HEK293T (cell line): ENCODE measurements around the gene APBA3.

Source experiments
- ARNT ChIP-seq: fragments of 450-650 bp; IDR thresholded peaks from 2 replicates; pipeline ENCODE4 v1.6.1; 2017; ENCODE audit warnings: mild to moderate bottlenecking
- BHLHE40 ChIP-seq: fragments of 450-650 bp; IDR thresholded peaks from 2 replicates; pipeline ENCODE4 v1.6.1; 2016; ENCODE audit warnings: mild to moderate bottlenecking, moderate library complexity, borderline replicate concordance
- CTBP1 ChIP-seq: fragments of 450-650 bp; IDR thresholded peaks from 2 replicates; pipeline ENCODE4 v1.6.1; 2016; ENCODE audit warnings: borderline replicate concordance
- FOXK2 ChIP-seq: fragments of 450-650 bp; IDR thresholded peaks from 2 replicates; pipeline ENCODE4 v1.6.1; 2016; ENCODE audit warnings: mild to moderate bottlenecking
- FOXM1 ChIP-seq: fragments of 450-650 bp; IDR thresholded peaks from 2 replicates; pipeline ENCODE4 v1.6.1; 2017; ENCODE audit warnings: mild to moderate bottlenecking, borderline replicate concordance
- HDGF ChIP-seq: fragments of 450-650 bp; IDR thresholded peaks from 2 replicates; pipeline ENCODE4 v1.6.1; 2017; ENCODE audit warnings: antibody characterized with exemption, borderline replicate concordance
- L3MBTL2 ChIP-seq: fragments of 450-650 bp; conservative IDR thresholded peaks from 2 replicates; pipeline ENCODE4 v1.6.1; 2016; ENCODE audit warnings: mild to moderate bottlenecking
- NFRKB ChIP-seq: fragments of 450-650 bp; IDR thresholded peaks from 2 replicates; pipeline ENCODE4 v1.6.1; 2016; ENCODE audit warnings: mild to moderate bottlenecking, moderate library complexity
- PKNOX1 ChIP-seq: fragments of 450-650 bp; IDR thresholded peaks from 2 replicates; pipeline ENCODE4 v1.6.1; 2016
- SP1 ChIP-seq: fragments of 450-650 bp; IDR thresholded peaks from 2 replicates; pipeline ENCODE4 v1.6.1; 2017
- SUZ12 ChIP-seq: fragments of 450-650 bp; IDR thresholded peaks from 2 replicates; pipeline ENCODE4 v1.6.1; 2016; ENCODE audit warnings: mild to moderate bottlenecking
- TARDBP ChIP-seq: fragments of 450-650 bp; IDR thresholded peaks from 2 replicates; pipeline ENCODE4 v1.6.1; 2016
- ZNF384 ChIP-seq: fragments of 450-650 bp; IDR thresholded peaks from 2 replicates; pipeline ENCODE4 v1.6.1; 2016

- no peak for TF ChIP-seq ARNT
- no peak for TF ChIP-seq SP1
- no peak for TF ChIP-seq L3MBTL2
- TF ChIP-seq ZNF384, result no peak
- no peak for TF ChIP-seq BHLHE40
- no peak for TF ChIP-seq FOXK2
- TF ChIP-seq FOXM1, result no peak
- TF ChIP-seq NFRKB, result no peak
- TF ChIP-seq PKNOX1, result no peak
- TF ChIP-seq TARDBP, result no peak
- no peak for TF ChIP-seq CTBP1
- no peak for TF ChIP-seq SUZ12
- TF ChIP-seq HDGF, result no peak
These were observed 37.6 kb downstream of the APBA3 start for GRCh38 chr19:3723883-3724282.
